ENCODE results near the gene CDC42EP1. TPM values are rescaled to one million over a fixed set of nuclear protein-coding genes. Genes with fewer than 3 reads are reported as not detected.
"Not testable (repeated sequence)": the region's sequence is repeated elsewhere in the genome, so short reads cannot be mapped to it uniquely, and the experiment has no call there.

CDC42EP1 gene
- total RNA-seq, 2 donors from 2014 or later: 28.6 to 97.0 TPM

- H3K4me3 ChIP-seq: peak within 1 kb of the TSS; percentile 77 to 93
- intact Hi-C loops (cut with DNase I): no loop called here
- peaks cover 17% of the 10 kb centered on the region for H3K4me1 ChIP-seq (replicated peaks)
- H3K9me3 ChIP-seq: no peaks in the 10 kb centered on the region
- H3K36me3 ChIP-seq: no peaks in the 10 kb centered on the region
- DNase-seq (ENCODE audit: low spot score): peak; percentile 92
- no peak for TF ChIP-seq POLR2A (IDR thresholded peaks at IDR 0.05)
- TF ChIP-seq CTCF (IDR thresholded peaks at IDR 0.05): peak in 3 of 4 experiments; percentile 5 to 13 (median 12)
- peak; percentile 91 for TF ChIP-seq POLR2AphosphoS5 (IDR thresholded peaks at IDR 0.05)
- WGBS: under 1% methylated on average over 43 of the region's 82 CpGs
- peak within 1 kb of the TSS; percentile 92 to 95 for H3K27ac ChIP-seq
- H3K27me3 ChIP-seq (replicated peaks; ENCODE audit: insufficient read depth): no peaks in the 10 kb centered on the region
These were observed 48.4 kb downstream of the CDC42EP1 start, which contains the start of gene GGA1 for GRCh38 chr22:37608477-37609239. Gene GGA1 (plus strand): TSS chr22:37608834. CDS start chr22:37608861, 27 bp downstream.

GRCh38 chr22:37609240-37610152, 49.2 kb downstream of the CDC42EP1 start:
- H3K27me3 ChIP-seq (replicated peaks; ENCODE audit: insufficient read depth): no peaks in the 10 kb centered on the region
- H3K36me3 ChIP-seq: no peaks in the 10 kb centered on the region
- intact Hi-C loops (cut with DNase I): no loop called here
- H3K9me3 ChIP-seq: no peaks in the 10 kb centered on the region
- peak overlapping the region; percentile 77 to 93 for H3K4me3 ChIP-seq
- WGBS: 14% methylated on average over 26 of the region's 26 CpGs
- no peak for DNase-seq (ENCODE audit: low spot score)
- H3K27ac ChIP-seq: peak overlapping the region; percentile 92 to 95
- TF ChIP-seq POLR2AphosphoS5 (IDR thresholded peaks at IDR 0.05): no peak
- TF ChIP-seq POLR2A (IDR thresholded peaks at IDR 0.05): no peak
- no peak for TF ChIP-seq CTCF (IDR thresholded peaks at IDR 0.05)
- H3K4me1 ChIP-seq (replicated peaks): peaks cover 20% of the 10 kb centered on the region

GRCh38 chr22:37610153-37610475, 49.8 kb downstream of the CDC42EP1 start:
- DNase-seq (ENCODE audit: low spot score): not testable (repeated sequence)
- peak overlapping the region in 1 of 2 donors; percentile 77 for H3K4me3 ChIP-seq
- 80% methylated on average over 3 of the region's 3 CpGs for WGBS

GRCh38 chr22:37610480-37611129, 50.3 kb downstream of the CDC42EP1 start:
- H3K4me1 ChIP-seq (replicated peaks): peaks cover 20% of the 10 kb centered on the region
- no peak overlapping the region for H3K27ac ChIP-seq
- TF ChIP-seq POLR2AphosphoS5 (IDR thresholded peaks at IDR 0.05) (no peak), CTCF (IDR thresholded peaks at IDR 0.05) (no peak), POLR2A (IDR thresholded peaks at IDR 0.05) (no peak)
- no peaks in the 10 kb centered on the region for H3K27me3 ChIP-seq (replicated peaks; ENCODE audit: insufficient read depth)
- H3K36me3 ChIP-seq: no peaks in the 10 kb centered on the region
- H3K4me3 ChIP-seq: no peak overlapping the region
- 80% methylated on average over 15 of the region's 15 CpGs for WGBS
- no peak for DNase-seq (ENCODE audit: low spot score)
- intact Hi-C loops (cut with DNase I): no loop called here
- no peaks in the 10 kb centered on the region for H3K9me3 ChIP-seq

More at GRCh38 chr22:37610153-37610475, 49.8 kb downstream of the CDC42EP1 start:
- H3K9me3 ChIP-seq; intact Hi-C loops (cut with DNase I); H3K36me3 ChIP-seq; H3K27me3 ChIP-seq (replicated peaks; ENCODE audit: insufficient read depth): not testable (repeated sequence)
- Histone ChIP-seq H3K27ac (peak overlapping the region in 1 of 2 donors; percentile 92), H3K4me1 (replicated peaks) (peaks cover 20% of the 10 kb centered on the region)

GRCh38 chr22:37611207-37611606, 50.9 kb downstream of the CDC42EP1 start:
- no peaks in the 10 kb centered on the region for H3K9me3 ChIP-seq
- 66% methylated on average over 6 of the region's 6 CpGs for WGBS

More at GRCh38 chr22:37611207-37611606, 50.9 kb downstream of the CDC42EP1 start:
- Histone ChIP-seq H3K27me3 (replicated peaks; ENCODE audit: insufficient read depth) (no peaks in the 10 kb centered on the region), H3K27ac (no peak overlapping the region), H3K4me1 (replicated peaks) (peaks cover 20% of the 10 kb centered on the region), H3K4me3 (no peak overlapping the region), H3K36me3 (no peaks in the 10 kb centered on the region)
- DNase-seq (ENCODE audit: low spot score): no peak
- intact Hi-C loops (cut with DNase I): no loop called here
- TF ChIP-seq POLR2AphosphoS5 (IDR thresholded peaks at IDR 0.05) (no peak), CTCF (IDR thresholded peaks at IDR 0.05) (no peak), POLR2A (IDR thresholded peaks at IDR 0.05) (no peak)
